GM13977 (cell line): Measurements from ENCODE around the gene ACSF3.

Experiments used
- DNase-seq: peaks from one replicate; pipeline ENCODE4 v3.0.0; 2012; ENCODE audit warnings: low spot score
- CTCF ChIP-seq: IDR thresholded peaks from 2 replicates; pipeline ENCODE4 v1.5.1; 2012; ENCODE audit warnings: mild to moderate bottlenecking, control low read depth; ENCODE audit not compliant: insufficient read depth; ENCODE audit errors: extremely low read depth, missing control alignments
- in situ Hi-C: fragments of 300-500 bp; cut with MboI; formaldehyde crosslinking; loops from one replicate; pipeline ENCODE4 v1.12.0; 2022; ENCODE audit warnings: low sequenced_read_pairs, low pct_unique_long_range_greater_than_20kb, mixed read lengths, inconsistent platforms; ENCODE audit not compliant: unreplicated experiment

Gene ACSF3

DNA sequence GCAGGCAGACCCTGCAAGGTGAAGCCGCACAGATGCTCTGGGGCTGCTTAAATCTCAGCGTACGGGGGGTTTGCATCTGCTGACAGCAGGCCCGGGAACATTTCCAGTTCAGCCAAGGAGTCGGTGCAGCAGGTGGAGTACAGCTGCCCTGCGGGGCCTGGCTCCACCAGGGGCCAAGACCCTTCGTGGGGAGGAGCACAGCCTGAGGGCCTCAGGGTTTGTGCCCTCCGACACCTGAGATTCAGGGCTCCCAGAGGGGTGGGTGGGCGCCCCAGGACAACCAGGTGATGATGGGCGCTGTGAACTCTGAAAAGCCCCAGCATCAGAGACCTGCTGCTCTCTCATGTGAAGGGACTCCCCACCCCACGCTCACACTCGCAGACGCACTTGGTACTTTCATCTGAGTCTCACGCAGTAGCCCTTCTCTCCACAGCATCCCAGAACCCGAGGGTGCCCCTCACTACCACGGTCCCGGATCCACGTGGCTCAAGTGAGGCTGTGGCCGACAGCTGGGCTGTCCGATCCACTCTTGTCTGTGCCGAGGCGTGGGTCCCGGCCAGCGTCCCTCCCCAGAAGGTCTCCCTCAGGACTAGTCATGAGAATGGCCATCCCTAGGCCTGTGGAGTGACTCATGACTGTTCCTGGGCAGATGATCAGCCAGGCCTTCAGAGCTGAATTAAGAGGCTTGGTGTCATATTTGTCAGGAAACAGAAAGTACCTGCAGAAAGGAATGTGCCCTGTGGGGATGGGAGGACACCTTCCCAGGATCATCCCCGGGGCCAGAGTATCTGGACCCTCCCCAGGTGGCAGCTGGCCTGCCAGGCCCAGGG lies 29.6 kb downstream of the ACSF3 start:
- DNase-seq = no peak
- no peak for TF ChIP-seq CTCF
- in situ Hi-C loops = no loop called here

DNA sequence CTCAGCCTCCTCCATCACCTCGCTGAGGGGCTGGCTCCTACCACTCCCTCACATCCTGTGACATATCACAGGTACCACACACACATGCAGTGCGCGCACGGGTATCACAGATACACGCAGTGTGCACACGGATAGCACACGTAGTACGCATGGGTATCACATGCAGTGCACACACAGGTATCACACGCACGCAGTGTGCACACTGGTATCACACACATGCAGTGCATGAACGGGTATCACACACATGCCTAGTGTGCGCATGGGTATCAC lies 30.1 kb downstream of the ACSF3 start:
- no peak for DNase-seq
- in situ Hi-C loops = no loop called here
- TF ChIP-seq CTCF = no peak

GRCh38 chr16:89129378-89129777 lies 35.7 kb downstream of the ACSF3 start:
- in situ Hi-C loops = no loop called here
- no peak for TF ChIP-seq CTCF

DNA sequence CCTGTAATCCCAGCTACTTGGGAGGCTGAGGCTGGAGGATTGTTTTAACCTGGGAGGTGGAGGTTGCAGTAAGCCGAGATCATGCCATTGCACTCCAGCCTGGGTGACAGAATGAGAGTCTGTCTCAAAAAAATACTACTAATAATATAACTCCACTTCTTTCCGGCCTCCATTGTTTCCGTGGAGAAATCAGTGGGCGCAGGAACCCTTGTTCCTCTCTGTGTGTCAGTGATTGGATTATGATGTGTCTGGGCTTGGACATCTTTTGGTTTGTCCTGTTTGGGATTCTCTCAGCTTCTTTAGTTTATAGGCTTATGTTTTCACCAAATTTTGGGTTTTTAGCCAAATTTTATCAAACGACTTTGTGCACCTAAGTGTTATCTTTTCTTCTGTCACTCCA lies 36.8 kb downstream of the ACSF3 start:
- in situ Hi-C loops = no loop called here
- no peak for TF ChIP-seq CTCF
- DNase-seq = no peak

More at GRCh38 chr16:89129378-89129777, 35.7 kb downstream of the ACSF3 start:
- no peak for DNase-seq

- no peak for DNase-seq
- no peak for TF ChIP-seq CTCF
- in situ Hi-C loops = no loop called here
Observed at GRCh38 chr16:89131783-89132182, 38.1 kb downstream of the ACSF3 start.

GRCh38 chr16:89132194-89133005 lies 38.7 kb downstream of the ACSF3 start:
- in situ Hi-C loops = no loop called here
- no peak for TF ChIP-seq CTCF
- DNase-seq = no peak
